ENCODE measurements around the gene HDAC4. TPM values are rescaled to one million over a fixed set of nuclear protein-coding genes. Genes with fewer than 3 reads are reported as not detected.

The HDAC4 gene
- total and polyA plus RNA-seq, 2 of the 4 experiments (the other 2 are of a cell fraction) = 4.1 to 7.2 TPM

DNA sequence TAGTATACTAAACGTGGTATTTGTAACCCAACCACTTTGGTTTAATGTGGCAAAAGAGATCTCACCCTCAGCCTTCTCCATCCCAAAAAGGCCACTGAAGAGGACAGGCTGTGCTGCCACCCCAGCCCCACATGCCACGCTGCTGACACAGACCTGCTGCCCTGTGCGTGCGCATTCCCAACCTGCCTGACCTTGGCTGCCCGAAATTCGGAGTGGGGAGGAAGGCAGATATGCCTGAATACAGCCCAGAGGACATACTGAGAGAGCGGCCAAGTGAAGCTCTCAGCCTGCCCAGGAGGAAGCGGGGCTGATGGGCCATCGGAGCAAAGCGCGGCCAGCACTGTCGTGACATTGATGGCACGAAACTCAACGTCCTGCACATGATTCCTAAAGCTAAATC, 70.0 kb downstream of the HDAC4 start:
- H3K4me2 ChIP-seq (ENCODE audit: low read depth, low read length) = no peak overlapping the region
- ChIA-PET POLR2A (ENCODE audit: unreplicated experiment) (no interaction called here), CTCF (no interaction called here)
- H2BK5ac ChIP-seq (ENCODE audit: low read depth, low read length, poor library complexity, severe bottlenecking) = peak overlapping the region; percentile 89
- intact Hi-C loops (cut with micrococcal nuclease) (no loop called here), in situ Hi-C loops (cut with MboI; ENCODE audit: low sequenced_read_pairs) (no loop called here), dilution Hi-C loops (cut with HindIII; ENCODE audit: low sequenced_read_pairs, unreplicated experiment) (no loop called here)
- peak overlapping the region; percentile 67; the same call in 1 of the 3 replicates for H2BK15ac ChIP-seq (ENCODE audit: low read depth, low read length)
- no peak overlapping the region for H3K4me3 ChIP-seq (ENCODE audit: insufficient read depth, low read depth, low read length)
- peak overlapping the region; percentile 2; the same call in 1 of the 2 replicates for H3K14ac ChIP-seq (replicated peaks; ENCODE audit: low read depth, low read length)
- H3K27me3 ChIP-seq (ENCODE audit: control insufficient read depth, insufficient read depth, low read length) = no peaks in the 10 kb centered on the region
- H4K8ac ChIP-seq (ENCODE audit: low read depth in 2 of 2, low read length in 2 of 2) = peak overlapping the region; percentile 71 to 82; a peak in 2 of 4 replicates
- ATAC-seq (ENCODE audit: low read depth) (no peak), DNase-seq (no peak)
- H3K9me1 ChIP-seq (ENCODE audit: insufficient read depth, low read length) = peaks cover 28% of the 10 kb centered on the region
- H3K18ac ChIP-seq (ENCODE audit: low read depth, low read length) = peak overlapping the region; percentile 78
- H4K20me1 ChIP-seq (ENCODE audit: insufficient read depth, low read length) = peaks cover 4% of the 10 kb centered on the region; the same call in 1 of the 2 replicates
- H4K91ac ChIP-seq (ENCODE audit: insufficient read depth, low read depth, low read length) = peak overlapping the region; percentile 95
- peak overlapping the region; percentile 85; the same call in 1 of the 2 replicates for H4K5ac ChIP-seq (ENCODE audit: low read depth, low read length)
- H2BK20ac ChIP-seq (ENCODE audit: low read depth, low read length) = peak overlapping the region; percentile 27
- no peak overlapping the region for H3K56ac ChIP-seq (ENCODE audit: extremely low read depth, insufficient read depth, low read length)
- WGBS, 2 experiments (ENCODE audit: extremely low coverage in 2 of 2, insufficient read length in 1 of 2) = 100% methylated on average over 8 of the region's 14 CpGs; no CpG with 5 or more reads in 1 of the 2 experiments
- H3K36me3 ChIP-seq (ENCODE audit: control insufficient read depth, insufficient read depth, low read length) = peaks cover 6% of the 10 kb centered on the region; the same call in 1 of the 2 replicates
- peaks cover 42% of the 10 kb centered on the region for H3K4me1 ChIP-seq (ENCODE audit: control insufficient read depth, insufficient read depth, low read length)
- peaks cover 36 to 50% of the 10 kb centered on the region in 2 experiments for H3K79me1 ChIP-seq (ENCODE audit: low read depth in 1 of 2, low read length in 2 of 2)
- no peaks in the 10 kb centered on the region for H3K9me3 ChIP-seq (ENCODE audit: control insufficient read depth, insufficient read depth, low read length)
- no peak overlapping the region for H2AFZ ChIP-seq (replicated peaks; ENCODE audit: low read length, poor library complexity)
- no peak overlapping the region for H3K9ac ChIP-seq (ENCODE audit: low read depth, low read length)
- peak overlapping the region; percentile 42 for H2AK9ac ChIP-seq (replicated peaks; ENCODE audit: low read depth, low read length, poor library complexity)
- peak overlapping the region; percentile 52 for H3K4ac ChIP-seq (ENCODE audit: low read depth, low read length)
- H2AK5ac ChIP-seq (ENCODE audit: low read depth, low read length) = peak overlapping the region; percentile 63
- TF ChIP-seq BHLHE40 (IDR thresholded peaks at IDR 0.05; ENCODE audit: low read depth, low read length) = no peak
- no peak for TF ChIP-seq POLR2A (IDR thresholded peaks at IDR 0.05; ENCODE audit: low read depth, low read length)
- H3K27ac ChIP-seq (ENCODE audit: insufficient read depth, low read length) = peak overlapping the region; percentile 81
- BruUV-seq (replicated peaks) = no TSS peak
- no peak overlapping the region for H3K23ac ChIP-seq (ENCODE audit: low read depth, low read length)
- peak overlapping the region; percentile 76 for H2BK120ac ChIP-seq (ENCODE audit: low read depth, low read length)

Data from IMR-90 (cell line).